CD14-positive monocyte (primary cell): ENCODE results near the gene RPL36A. TPM values are rescaled to one million over a fixed set of nuclear protein-coding genes. Genes with fewer than 3 reads are reported as not detected.
A peak's percentile ranks its signal among the peaks of the same experiment; 100 is the strongest.

Experiments
- DNase-seq, 3 donors: peaks; one replicate each; pipeline ENCODE4 v3.0.0-alpha.2; 2011 to 2022
- H2AFZ ChIP-seq: 2 replicates; pipeline ENCODE4 v1.6.0; 2012; ENCODE audit warnings: mild to moderate bottlenecking, low read depth, low read length, inconsistent platforms; ENCODE audit not compliant: insufficient read depth, poor library complexity, severe bottlenecking
- H3K27ac ChIP-seq, 2 donors: 1 replicate in 1 of 2; 2 replicates in 1 of 2; pipeline ENCODE4 v1.5.1; 2012 to 2013; ENCODE audit warnings: low read length in 2 of 2, control low read depth in 1 of 2, inconsistent platforms in 1 of 2, low read depth in 1 of 2, mild to moderate bottlenecking in 1 of 2
- H3K27me3 ChIP-seq, 2 donors: one replicate each; pipeline versions ENCODE4 v1.6.0 to v1.6.1; 2011 to 2013; ENCODE audit warnings: low read length in 2 of 2; ENCODE audit not compliant: control insufficient read depth in 2 of 2, insufficient read depth in 2 of 2
- H3K36me3 ChIP-seq, 2 donors: replicated peaks in 1 of 2; 1 replicate in 1 of 2; 2 replicates in 1 of 2; pipeline versions ENCODE4 v1.5.1 to v1.6.1; 2012 to 2013; ENCODE audit warnings: low read length in 2 of 2, control low read depth in 1 of 2, inconsistent platforms in 1 of 2, mild to moderate bottlenecking in 1 of 2; ENCODE audit not compliant: insufficient read depth in 2 of 2, control insufficient read depth in 1 of 2
- H3K4me1 ChIP-seq, 2 donors: 1 replicate in 1 of 2; 2 replicates in 1 of 2; pipeline versions ENCODE4 v1.5.1 to v1.6.1; 2012 to 2013; ENCODE audit warnings: low read length in 2 of 2, control low read depth in 1 of 2, inconsistent platforms in 1 of 2, mild to moderate bottlenecking in 1 of 2, moderate library complexity in 1 of 2; ENCODE audit not compliant: insufficient read depth in 2 of 2, control insufficient read depth in 1 of 2
- H3K4me2 ChIP-seq: replicated peaks from 2 replicates; pipeline ENCODE3; 2012; ENCODE audit warnings: low read length, moderate library complexity, mild to moderate bottlenecking; ENCODE audit not compliant: poor library complexity, severe bottlenecking; ENCODE audit errors: extremely low read depth
- H3K4me3 ChIP-seq, 3 experiments: fragments of 200-600 bp in 1 of 3; sonication (generic) in 1 of 3; replicated peaks in 1 of 3; 1 replicate in 2 of 3; 2 replicates in 1 of 3; pipeline ENCODE4 v1.5.1; 2011 to 2013; ENCODE audit warnings: low read length in 3 of 3, mild to moderate bottlenecking in 3 of 3, control low read depth in 2 of 3, low read depth in 2 of 3, inconsistent platforms in 1 of 3, moderate library complexity in 1 of 3
- H3K79me2 ChIP-seq: 2 replicates; pipeline ENCODE4 v1.6.0; 2012; ENCODE audit warnings: mild to moderate bottlenecking, control low read depth, inconsistent platforms, low read length, moderate library complexity; ENCODE audit not compliant: insufficient read depth
- H3K9ac ChIP-seq: 2 replicates; pipeline ENCODE4 v1.6.0; 2017; ENCODE audit warnings: low read length, mild to moderate bottlenecking; ENCODE audit not compliant: insufficient read depth, poor library complexity, severe bottlenecking
- H3K9me3 ChIP-seq, 2 donors: replicated peaks in 1 of 2; 1 replicate in 1 of 2; 2 replicates in 1 of 2; pipeline versions ENCODE4 v1.5.1 to v1.6.1; 2012 to 2013; ENCODE audit warnings: low read length in 2 of 2, control low read depth in 1 of 2; ENCODE audit not compliant: control insufficient read depth in 1 of 2, insufficient read depth in 1 of 2
- H4K20me1 ChIP-seq: 2 replicates; pipeline ENCODE4 v1.6.0; 2012; ENCODE audit warnings: mild to moderate bottlenecking, low read length, control low read depth, moderate library complexity; ENCODE audit not compliant: insufficient read depth
- H3K27ac Mint-ChIP-seq, 7 donors: one replicate each; pipeline ENCODE4 v1.8.0; 2020; ENCODE audit warnings: mild to moderate bottlenecking in 7 of 7, mixed read lengths in 7 of 7, moderate library complexity in 6 of 7, inconsistent platforms in 2 of 7
- H3K27me3 Mint-ChIP-seq, 3 donors: one replicate each; pipeline ENCODE4 v1.8.0; 2021 to 2022; ENCODE audit warnings: low read depth in 3 of 3, mild to moderate bottlenecking in 3 of 3, mixed read lengths in 3 of 3, moderate library complexity in 3 of 3, inconsistent platforms in 1 of 3
- H3K36me3 Mint-ChIP-seq, 2 donors: one replicate each; pipeline ENCODE4 v1.8.0; 2020; ENCODE audit warnings: mixed read lengths in 2 of 2, inconsistent platforms in 1 of 2, mild to moderate bottlenecking in 1 of 2
- H3K4me1 Mint-ChIP-seq: one replicate; pipeline ENCODE4 v1.8.0; 2020; ENCODE audit warnings: mild to moderate bottlenecking, mixed read lengths
- H3K4me3 Mint-ChIP-seq, 2 donors: one replicate each; pipeline ENCODE4 v1.8.0; 2020; ENCODE audit warnings: mild to moderate bottlenecking in 2 of 2, mixed read lengths in 2 of 2, moderate library complexity in 1 of 2
- H3K9me3 Mint-ChIP-seq, 7 donors: one replicate each; pipeline ENCODE4 v1.8.0; 2020 to 2022; ENCODE audit warnings: mixed read lengths in 7 of 7, mild to moderate bottlenecking in 6 of 7, moderate library complexity in 6 of 7, inconsistent platforms in 2 of 7
- WGBS: methylation state at CpG from one replicate; pipeline ENCODE4 v1.1.5; 2013; ENCODE audit warnings: missing lambda C conversion rate; ENCODE audit not compliant: insufficient coverage; 5-methylcytosine and 5-hydroxymethylcytosine counted together
- intact Hi-C, 2 donors: fragments of 100-400 bp; cut with micrococcal nuclease; formaldehyde crosslinking; loops; one replicate each; pipeline versions ENCODE4 v1.15.0 to v1.15.1; 2023
- polyA plus RNA-seq, 3 donors: library from polyadenylated mRNA; depleted of rRNA in 1 of 3; unstranded in 2 of 3; stranded (reverse) in 1 of 3; fragments of 300-500 nt in 2 of 3; fragments of >200 nt in 1 of 3; fragmentation: Illumina TruSeq in 2 of 3; gene quantifications; 1 replicate in 2 of 3; 2 replicates in 1 of 3; pipeline ENCODE4 v1.2.3, GENCODE V29; 2012 to 2021
- TF ChIP-seq, protein P1 (sequence below): fragments of 200-600 bp; IDR thresholded peaks from one replicate; pipeline ENCODE4 v1.8.0; 2022; ENCODE audit warnings: antibody characterized with exemption, mild to moderate bottlenecking

RPL36A gene
- polyA plus RNA-seq, 3 donors, result 833 to 2,390 (median 875) TPM

DNA sequence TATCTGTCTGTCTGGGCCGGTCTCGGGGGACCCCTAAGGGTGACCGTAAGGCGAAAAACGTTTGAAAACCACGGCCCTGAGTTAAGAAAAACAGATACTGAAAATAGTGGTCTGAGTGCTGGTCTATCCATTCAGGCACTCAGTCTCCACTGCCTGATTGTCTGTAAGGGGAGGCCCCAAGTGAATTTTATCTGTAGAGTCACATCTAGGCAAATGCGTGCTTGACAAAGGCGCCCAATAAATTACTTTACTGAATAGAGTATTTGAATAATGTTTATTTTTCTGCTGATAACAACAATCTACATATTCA is 17.7 kb downstream of the RPL36A start:
- H3K4me1 ChIP-seq, result peaks cover 29 to 43% of the 10 kb centered on the region in 2 donors

DNA sequence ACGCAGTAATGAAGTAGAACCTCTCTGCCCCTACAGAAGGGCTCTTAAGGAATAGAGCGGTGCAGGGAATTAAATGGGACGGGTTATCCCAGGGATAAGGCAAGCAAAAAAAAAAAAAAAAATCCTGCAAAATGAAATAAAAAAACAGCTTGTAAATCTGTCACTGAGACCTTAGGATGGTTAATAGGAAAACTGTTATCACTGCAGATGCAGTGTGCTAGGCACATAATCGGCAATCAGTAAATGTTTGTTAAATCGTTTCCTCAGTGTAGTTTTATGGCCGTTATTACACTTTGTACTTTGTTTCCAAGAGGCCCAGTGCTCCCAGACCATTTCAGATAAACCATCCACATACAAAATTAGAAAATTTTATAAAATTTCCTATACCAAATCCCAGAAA is 18.2 kb downstream of the RPL36A start:
- no peaks in the 10 kb centered on the region for H3K27me3 ChIP-seq
- Mint-ChIP-seq H3K4me3 (peak overlapping the region; percentile 86 to 97), H3K36me3 (peaks cover 22% of the 10 kb centered on the region in 2 donors), H3K27me3 (no peaks in the 10 kb centered on the region), H3K9me3 (peaks cover 0 to 11% (median 3%) of the 10 kb centered on the region in 7 donors), H3K27ac (peak overlapping the region; percentile 96 to 99 (median 98)), H3K4me1 (peaks cover 32% of the 10 kb centered on the region)
- intact Hi-C loops, result loop anchor here in 1 of 2 donors (10.0 kb wide), 1 partner anchor 526 kb away; the partner anchor contains the start of gene ZMAT1
- peak overlapping the region in 1 of 2 donors; percentile 93 for H3K27ac ChIP-seq
- no CpG with 5 or more reads among the region's 6 CpGs for WGBS
- TF ChIP-seq, protein P1, sequence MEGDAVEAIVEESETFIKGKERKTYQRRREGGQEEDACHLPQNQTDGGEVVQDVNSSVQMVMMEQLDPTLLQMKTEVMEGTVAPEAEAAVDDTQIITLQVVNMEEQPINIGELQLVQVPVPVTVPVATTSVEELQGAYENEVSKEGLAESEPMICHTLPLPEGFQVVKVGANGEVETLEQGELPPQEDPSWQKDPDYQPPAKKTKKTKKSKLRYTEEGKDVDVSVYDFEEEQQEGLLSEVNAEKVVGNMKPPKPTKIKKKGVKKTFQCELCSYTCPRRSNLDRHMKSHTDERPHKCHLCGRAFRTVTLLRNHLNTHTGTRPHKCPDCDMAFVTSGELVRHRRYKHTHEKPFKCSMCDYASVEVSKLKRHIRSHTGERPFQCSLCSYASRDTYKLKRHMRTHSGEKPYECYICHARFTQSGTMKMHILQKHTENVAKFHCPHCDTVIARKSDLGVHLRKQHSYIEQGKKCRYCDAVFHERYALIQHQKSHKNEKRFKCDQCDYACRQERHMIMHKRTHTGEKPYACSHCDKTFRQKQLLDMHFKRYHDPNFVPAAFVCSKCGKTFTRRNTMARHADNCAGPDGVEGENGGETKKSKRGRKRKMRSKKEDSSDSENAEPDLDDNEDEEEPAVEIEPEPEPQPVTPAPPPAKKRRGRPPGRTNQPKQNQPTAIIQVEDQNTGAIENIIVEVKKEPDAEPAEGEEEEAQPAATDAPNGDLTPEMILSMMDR, result no peak
- peaks cover 8 to 18% of the 10 kb centered on the region in 2 donors for H3K36me3 ChIP-seq
- no peak overlapping the region for H2AFZ ChIP-seq
- no peaks in the 10 kb centered on the region for H3K9me3 ChIP-seq
- H3K4me2 ChIP-seq, result peak overlapping the region; percentile 76
- H3K4me3 ChIP-seq, result peak overlapping the region; percentile 81 to 96 (median 84)
- H4K20me1 ChIP-seq, result no peaks in the 10 kb centered on the region
- peaks cover 83% of the 10 kb centered on the region for H3K79me2 ChIP-seq
- peaks cover 29 to 41% of the 10 kb centered on the region in 2 donors for H3K4me1 ChIP-seq
- peak overlapping the region; percentile 73 for H3K9ac ChIP-seq
- DNase-seq, result no peak

More for the DNA sequence above, 17.7 kb downstream of the RPL36A start:
- Mint-ChIP-seq H3K4me3 (peak overlapping the region; percentile 86 to 97), H3K36me3 (peaks cover 19 to 24% of the 10 kb centered on the region in 2 donors), H3K27ac (peak overlapping the region; percentile 96 to 99 (median 98)), H3K27me3 (no peaks in the 10 kb centered on the region), H3K9me3 (peaks cover 0 to 11% (median 3%) of the 10 kb centered on the region in 7 donors), H3K4me1 (peaks cover 32% of the 10 kb centered on the region)
- peaks cover 88% of the 10 kb centered on the region for H3K79me2 ChIP-seq
- H3K9me3 ChIP-seq, result no peaks in the 10 kb centered on the region
- 0% methylated on average over 4 of the region's 8 CpGs for WGBS
- peak overlapping the region; percentile 81 to 96 (median 84) for H3K4me3 ChIP-seq
- H3K9ac ChIP-seq, result peak overlapping the region; percentile 73
- peaks cover 8 to 18% of the 10 kb centered on the region in 2 donors for H3K36me3 ChIP-seq
- intact Hi-C loops, result loop anchor here in 1 of 2 donors (10.0 kb wide), 1 partner anchor 526 kb away; the partner anchor contains the start of gene ZMAT1
- no peaks in the 10 kb centered on the region for H4K20me1 ChIP-seq
- peak overlapping the region; percentile 76 for H3K4me2 ChIP-seq
- no peak overlapping the region for H2AFZ ChIP-seq
- no peak for DNase-seq
- TF ChIP-seq, protein P1, result no peak
- H3K27ac ChIP-seq, result peak overlapping the region; percentile 93 to 99
- no peaks in the 10 kb centered on the region for H3K27me3 ChIP-seq
